Measurements from ENCODE around the gene TMEM179. TPM values are rescaled to one million over a fixed set of nuclear protein-coding genes. Genes with fewer than 3 reads are reported as not detected.

Gene TMEM179
- total RNA-seq, 1 donor from 2014 or later: not detected

DNA sequence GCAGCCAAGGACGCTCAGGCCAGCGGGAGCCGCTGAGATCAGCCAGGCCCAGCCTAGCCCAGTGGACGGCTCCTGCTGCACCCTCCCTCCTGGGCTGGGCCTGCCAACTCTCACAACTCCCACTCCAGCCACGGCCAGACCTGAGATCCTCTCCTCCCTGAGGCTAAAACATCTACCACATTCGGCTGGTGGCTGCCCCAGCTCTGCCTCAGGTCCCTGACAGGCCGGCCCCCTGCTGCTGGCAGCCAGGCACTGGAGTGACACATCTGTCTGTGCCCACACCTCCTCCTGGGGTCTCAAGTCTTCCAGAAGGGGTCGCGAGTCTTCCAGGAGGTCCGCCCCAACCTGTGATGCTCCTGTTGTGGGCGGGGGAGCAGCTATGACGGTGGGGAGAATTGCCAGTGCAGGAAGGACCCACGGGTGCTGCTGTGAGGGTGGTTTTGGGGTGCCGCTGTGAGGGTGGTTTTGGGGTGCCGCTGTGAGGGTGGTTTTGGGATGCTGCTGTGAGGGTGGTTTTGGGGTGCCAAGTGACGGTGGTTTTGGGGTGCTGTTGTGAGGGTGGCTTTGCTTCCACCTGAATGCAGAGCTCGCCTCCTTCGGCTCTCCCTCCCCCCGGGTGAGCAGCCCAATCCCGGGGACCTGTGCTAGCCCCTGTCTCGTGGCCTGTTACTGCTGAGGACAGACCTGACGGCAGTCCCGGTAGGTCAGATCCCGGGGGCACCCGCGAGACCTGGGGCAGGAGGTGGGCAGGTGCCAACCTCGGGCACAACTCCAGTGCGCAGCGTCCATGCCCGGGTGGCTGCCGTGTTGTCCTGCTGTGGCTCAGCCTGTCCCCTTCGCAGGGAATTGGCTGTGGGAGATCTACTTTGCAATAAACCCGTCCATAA is 52.5 kb downstream of the TMEM179 start:
- H3K27me3 ChIP-seq (ENCODE audit: low read depth): peaks cover 39% of the 10 kb centered on the region
- ATAC-seq: no peak
- H3K4me1 ChIP-seq: no peaks in the 10 kb centered on the region
- intact Hi-C loops (cut with DNase I): no loop called here
- no peaks in the 10 kb centered on the region for H3K9me3 ChIP-seq
- TF ChIP-seq, protein P1, sequence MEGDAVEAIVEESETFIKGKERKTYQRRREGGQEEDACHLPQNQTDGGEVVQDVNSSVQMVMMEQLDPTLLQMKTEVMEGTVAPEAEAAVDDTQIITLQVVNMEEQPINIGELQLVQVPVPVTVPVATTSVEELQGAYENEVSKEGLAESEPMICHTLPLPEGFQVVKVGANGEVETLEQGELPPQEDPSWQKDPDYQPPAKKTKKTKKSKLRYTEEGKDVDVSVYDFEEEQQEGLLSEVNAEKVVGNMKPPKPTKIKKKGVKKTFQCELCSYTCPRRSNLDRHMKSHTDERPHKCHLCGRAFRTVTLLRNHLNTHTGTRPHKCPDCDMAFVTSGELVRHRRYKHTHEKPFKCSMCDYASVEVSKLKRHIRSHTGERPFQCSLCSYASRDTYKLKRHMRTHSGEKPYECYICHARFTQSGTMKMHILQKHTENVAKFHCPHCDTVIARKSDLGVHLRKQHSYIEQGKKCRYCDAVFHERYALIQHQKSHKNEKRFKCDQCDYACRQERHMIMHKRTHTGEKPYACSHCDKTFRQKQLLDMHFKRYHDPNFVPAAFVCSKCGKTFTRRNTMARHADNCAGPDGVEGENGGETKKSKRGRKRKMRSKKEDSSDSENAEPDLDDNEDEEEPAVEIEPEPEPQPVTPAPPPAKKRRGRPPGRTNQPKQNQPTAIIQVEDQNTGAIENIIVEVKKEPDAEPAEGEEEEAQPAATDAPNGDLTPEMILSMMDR (IDR thresholded peaks at IDR 0.05): no peak
- H3K27ac ChIP-seq: no peak overlapping the region
- DNase-seq: peak; percentile 30
- H3K36me3 ChIP-seq: no peaks in the 10 kb centered on the region
- H3K4me3 ChIP-seq: no peak overlapping the region

DNA sequence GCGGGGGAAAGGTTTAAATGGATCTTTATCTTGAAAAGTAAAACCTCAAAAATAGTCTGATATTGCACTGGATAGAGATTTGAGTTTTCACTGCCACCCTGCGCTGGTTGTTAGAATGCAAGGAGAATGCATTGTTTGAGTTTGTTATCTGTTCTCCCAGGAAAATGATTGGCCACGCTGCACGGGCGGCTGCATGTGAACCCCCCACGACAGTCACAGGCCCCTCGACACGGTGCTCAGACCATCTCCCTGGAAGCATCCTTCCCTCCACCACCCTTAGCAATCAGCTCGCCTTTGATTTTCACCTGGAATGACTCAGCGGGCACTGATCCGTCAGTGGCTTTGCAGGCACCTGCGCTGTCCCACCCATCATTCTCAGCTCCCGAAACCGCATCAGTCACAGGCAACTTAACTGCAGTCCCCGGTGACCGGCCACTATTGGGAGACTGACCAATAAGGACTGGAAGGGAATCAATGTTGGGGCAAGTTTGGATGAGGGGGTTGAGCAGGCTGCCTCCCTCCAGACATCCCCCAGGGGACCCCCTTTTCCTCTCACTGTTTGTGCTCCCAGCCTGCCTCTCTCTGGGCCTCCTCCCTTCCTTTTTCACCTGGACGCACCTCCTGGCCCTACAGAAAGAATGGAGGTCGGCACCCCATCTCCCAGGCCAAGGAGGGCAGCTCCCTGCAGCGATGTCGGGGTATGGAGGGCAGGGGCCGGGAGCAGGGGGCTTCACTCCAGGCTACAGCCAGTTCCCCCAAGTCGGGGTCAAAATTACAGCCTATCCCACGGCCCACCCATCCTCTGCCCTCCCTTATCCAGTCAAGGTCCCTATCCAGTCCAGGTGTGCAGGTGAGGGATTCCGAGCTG is 53.5 kb downstream of the TMEM179 start:
- peaks cover 40% of the 10 kb centered on the region for H3K27me3 ChIP-seq (ENCODE audit: low read depth)
- intact Hi-C loops (cut with DNase I): no loop called here
- no peak for ATAC-seq
- no peaks in the 10 kb centered on the region for H3K4me1 ChIP-seq
- TF ChIP-seq, protein P1 (IDR thresholded peaks at IDR 0.05): no peak
- DNase-seq: no peak
- no peak overlapping the region for H3K27ac ChIP-seq
- H3K9me3 ChIP-seq: no peaks in the 10 kb centered on the region
- no peak overlapping the region for H3K4me3 ChIP-seq
- H3K36me3 ChIP-seq: no peaks in the 10 kb centered on the region

DNA sequence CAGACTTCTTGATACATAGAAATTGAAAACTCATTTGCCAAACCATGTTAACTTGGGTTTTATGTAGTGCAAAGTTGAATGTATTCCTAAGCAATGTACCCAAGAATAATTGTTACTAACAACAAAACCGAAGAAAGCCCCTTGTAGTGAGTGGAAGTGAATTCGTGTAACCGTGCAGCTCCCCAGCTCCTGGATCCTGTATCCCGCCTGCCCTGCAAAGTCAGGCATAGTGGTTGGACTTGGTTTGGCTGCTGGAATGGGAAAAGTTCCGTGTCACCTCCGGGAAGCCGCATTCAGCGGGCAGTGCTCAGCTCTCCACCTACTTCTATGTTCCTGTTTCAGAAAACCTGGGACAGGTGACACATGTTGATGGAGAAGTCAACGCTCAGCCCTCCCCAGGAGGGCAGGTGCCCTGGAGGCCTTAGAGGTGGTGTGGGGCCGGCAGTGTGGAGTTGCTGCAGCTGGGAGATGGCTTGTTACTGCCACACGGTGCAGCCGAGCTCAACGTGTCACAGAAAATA is 54.2 kb downstream of the TMEM179 start:
- Histone ChIP-seq H3K9me3 (no peaks in the 10 kb centered on the region), H3K4me1 (no peaks in the 10 kb centered on the region), H3K4me3 (no peak overlapping the region), H3K27me3 (ENCODE audit: low read depth) (peaks cover 45% of the 10 kb centered on the region), H3K36me3 (no peaks in the 10 kb centered on the region), H3K27ac (no peak overlapping the region)
- DNase-seq (no peak), ATAC-seq (no peak)
- intact Hi-C loops (cut with DNase I): no loop called here
- TF ChIP-seq, protein P1 (IDR thresholded peaks at IDR 0.05): no peak

- Histone ChIP-seq H3K36me3 (no peaks in the 10 kb centered on the region), H3K9me3 (no peaks in the 10 kb centered on the region), H3K4me1 (no peaks in the 10 kb centered on the region), H3K4me3 (no peak overlapping the region), H3K27me3 (ENCODE audit: low read depth) (peaks cover 45% of the 10 kb centered on the region), H3K27ac (no peak overlapping the region)
- DNase-seq (no peak), ATAC-seq (no peak)
- TF ChIP-seq, protein P1 (IDR thresholded peaks at IDR 0.05): no peak
- intact Hi-C loops (cut with DNase I): no loop called here
Observed at GRCh38 chr14:104549536-104550339, 54.8 kb downstream of the TMEM179 start.

Measured in lower lobe of right lung (tissue), 2 donors.